Endothelial cell of umbilical vein (primary cell): ENCODE data around the gene HMGB3. TPM values are rescaled to one million over a fixed set of nuclear protein-coding genes. Genes with fewer than 3 reads are reported as not detected.

Source experiments
- BruUV-seq: library from RNA; stranded (reverse); fragments of 400-500 nt; replicated peaks from 2 replicates; lab custom pipeline; 2021; lab: Mats Ljungman, UMichigan
- CTCF ChIA-PET: fragments of 300-600, 350-600 bp; sonication (Branson Sonifier 250); formaldehyde crosslinking; loops from one replicate; lab custom pipeline; 2021; ENCODE audit warnings: antibody characterized with exemption, inconsistent platforms; lab: Charles Lee
- POLR2A ChIA-PET: fragments of 300-600, 350-600 bp; sonication (Branson Sonifier 250); formaldehyde crosslinking; loops from one replicate; lab custom pipeline; 2021; ENCODE audit warnings: antibody characterized with exemption, inconsistent platforms; lab: Charles Lee
- DNase-seq: peaks from one replicate; pipeline ENCODE4 v3.0.0-alpha.2; 2011; ENCODE audit warnings: low read depth, low spot score
- FAIRE-seq: peaks from 2 replicates; lab custom pipeline; 2011; peaks lifted over from hg19 to GRCh38; lab: Jason Lieb, UNC
- H2AFZ ChIP-seq: 2 replicates; pipeline ENCODE4 v1.6.0; 2012; ENCODE audit warnings: low read depth, low read length, control low read depth, inconsistent platforms
- H3K27ac ChIP-seq: 2 replicates; pipeline ENCODE4 v1.5.1; 2011; ENCODE audit warnings: low read depth, mild to moderate bottlenecking, control low read depth, low read length, moderate library complexity; ENCODE audit not compliant: insufficient read depth
- H3K27me3 ChIP-seq, 2 experiments: 2 replicates each; pipeline versions ENCODE4 v1.6.0 to v1.6.1; 2011; ENCODE audit warnings: low read length in 2 of 2, mixed read lengths in 1 of 2; ENCODE audit not compliant: control insufficient read depth in 2 of 2, insufficient read depth in 2 of 2
- H3K36me3 ChIP-seq, 2 experiments: 2 replicates in 1 of 2; 3 replicates in 1 of 2; pipeline ENCODE4 v1.5.1; 2011; ENCODE audit warnings: low read length in 2 of 2, mild to moderate bottlenecking in 1 of 2, moderate library complexity in 1 of 2; ENCODE audit not compliant: control insufficient read depth in 2 of 2, insufficient read depth in 2 of 2; ENCODE audit errors: extremely low read depth in 1 of 2
- H3K4me1 ChIP-seq: 3 replicates; pipeline ENCODE4 v1.5.1; 2011; ENCODE audit warnings: mild to moderate bottlenecking, low read length; ENCODE audit not compliant: control insufficient read depth, insufficient read depth; ENCODE audit errors: extremely low read depth
- H3K4me2 ChIP-seq: 2 replicates; pipeline ENCODE4 v1.6.1; 2011; ENCODE audit warnings: low read length, control low read depth, mixed read lengths; ENCODE audit not compliant: insufficient read depth
- H3K4me3 ChIP-seq, 3 experiments: fragments of 200-600 bp in 1 of 3; sonication (generic), shearing (Covaris generic) in 1 of 3; replicated peaks in 1 of 3; 2 replicates each; pipeline ENCODE4 v1.5.1; 2011 to 2016; ENCODE audit warnings: control low read depth in 3 of 3, low read length in 3 of 3, mild to moderate bottlenecking in 2 of 3, inconsistent platforms in 1 of 3, low read depth in 1 of 3, moderate library complexity in 1 of 3; ENCODE audit not compliant: insufficient read depth in 1 of 3
- H3K79me2 ChIP-seq: 2 replicates; pipeline ENCODE4 v1.6.0; 2012; ENCODE audit warnings: low read length, inconsistent platforms; ENCODE audit not compliant: control insufficient read depth, insufficient read depth
- H3K9ac ChIP-seq: replicated peaks from 2 replicates; pipeline ENCODE3; 2011; ENCODE audit warnings: low read length, control low read depth; ENCODE audit not compliant: insufficient read depth; ENCODE audit errors: extremely low read depth
- H3K9me1 ChIP-seq: replicated peaks from 3 replicates; pipeline ENCODE4 v1.6.0; 2011; ENCODE audit warnings: mild to moderate bottlenecking, low read length; ENCODE audit not compliant: control insufficient read depth, insufficient read depth; ENCODE audit errors: extremely low read depth
- H3K9me3 ChIP-seq: replicated peaks from 2 replicates; pipeline ENCODE4 v1.5.1; 2012; ENCODE audit warnings: low read length, inconsistent platforms; ENCODE audit not compliant: control insufficient read depth, insufficient read depth
- H4K20me1 ChIP-seq: replicated peaks from 2 replicates; pipeline ENCODE3; 2011; ENCODE audit warnings: mild to moderate bottlenecking, low read length; ENCODE audit not compliant: control insufficient read depth, insufficient read depth; ENCODE audit errors: extremely low read depth
- CTCF ChIP-seq, 2 donors: IDR thresholded peaks; 1 replicate in 1 of 2; 2 replicates in 1 of 2; pipeline ENCODE4 v1.5.1; 2011; ENCODE audit warnings: low read length in 2 of 2, mild to moderate bottlenecking in 2 of 2, moderate library complexity in 2 of 2, control low read depth in 1 of 2, inconsistent platforms in 1 of 2, low read depth in 1 of 2; ENCODE audit not compliant: insufficient read depth in 1 of 2; ENCODE audit errors: extremely low read depth in 1 of 2
- EZH2 ChIP-seq: IDR thresholded peaks from 2 replicates; pipeline ENCODE4 v1.6.1; 2012; ENCODE audit warnings: borderline replicate concordance, low read depth, mild to moderate bottlenecking, moderate library complexity, low read length, inconsistent platforms; ENCODE audit not compliant: severe bottlenecking
- FOS ChIP-seq: IDR thresholded peaks from 2 replicates; pipeline ENCODE4 v1.6.1; 2011; ENCODE audit warnings: mild to moderate bottlenecking, low read length, moderate library complexity, borderline replicate concordance; ENCODE audit not compliant: insufficient read depth
- GATA2 ChIP-seq: IDR thresholded peaks from 2 replicates; pipeline ENCODE4 v1.7.0; 2011; ENCODE audit warnings: low read depth, mild to moderate bottlenecking, moderate library complexity, mixed read lengths, low read length; ENCODE audit not compliant: insufficient read length, insufficient read depth
- JUN ChIP-seq: IDR thresholded peaks from 2 replicates; pipeline ENCODE4 v1.6.1; 2011; ENCODE audit warnings: borderline replicate concordance, low read depth; ENCODE audit not compliant: insufficient read length, insufficient read depth
- MAX ChIP-seq: IDR thresholded peaks from 2 replicates; pipeline ENCODE4 v1.6.1; 2011; ENCODE audit not compliant: insufficient read depth, insufficient read length
- MYC ChIP-seq: IDR thresholded peaks from one replicate; pipeline ENCODE4 v1.6.1; 2011; ENCODE audit warnings: mild to moderate bottlenecking, low read depth, low read length
- POLR2A ChIP-seq: IDR thresholded peaks from 2 replicates; pipeline ENCODE4 v1.6.1; 2012; ENCODE audit warnings: low read depth, mild to moderate bottlenecking, control low read depth, low read length
- POLR2AphosphoS5 ChIP-seq: IDR thresholded peaks from 2 replicates; pipeline ENCODE4 v1.6.1; 2012; ENCODE audit warnings: low read depth, mild to moderate bottlenecking, control low read depth, low read length, moderate library complexity; ENCODE audit not compliant: insufficient read depth
- dilution Hi-C: fragments of 300-500 bp; cut with MboI; formaldehyde crosslinking; loops from one replicate; pipeline ENCODE4 v1.15.0; 2019; ENCODE audit warnings: low sequenced_read_pairs; ENCODE audit not compliant: extremely low pct_ligation_motif_present
- intact Hi-C: fragments of 100-400 bp; cut with micrococcal nuclease; formaldehyde crosslinking; loops from one replicate; pipeline ENCODE4 v1.10.0; 2022
- polyA plus RNA-seq, 4 experiments: library from polyadenylated mRNA; depleted of rRNA in 3 of 4; stranded (reverse) in 3 of 4; unstranded in 1 of 4; fragments of >200 nt; gene quantifications; 2 replicates each; pipeline versions ENCODE4 v1.2.1 to v1.2.3, GENCODE V29; 2011 to 2012; ENCODE audit warnings: missing spikeins in 1 of 4
- total RNA-seq: library from RNA; stranded (reverse); gene quantifications from 2 replicates; pipeline ENCODE4 v1.2.3, GENCODE V29; 2021

HMGB3 gene
- total and polyA plus RNA-seq, 2 donors (not counting 3 experiments of a cell fraction or from before 2014, with no cell fraction given): 13.7 to 124 TPM

GRCh38 chrX:150967786-150968185 is 15.3 kb upstream of the HMGB3 start:
- no peak overlapping the region for H2AFZ ChIP-seq
- H3K9ac ChIP-seq: no peak overlapping the region
- CTCF ChIA-PET: no interaction called here
- no peak overlapping the region for H3K4me2 ChIP-seq
- no peak for TF ChIP-seq GATA2
- dilution Hi-C loops (no loop called here), intact Hi-C loops (no loop called here)
- no peak overlapping the region for H3K4me3 ChIP-seq
- H3K27ac ChIP-seq: no peak overlapping the region
- no peaks in the 10 kb centered on the region for H3K9me3 ChIP-seq
- POLR2A ChIA-PET: no interaction called here
- no peak for FAIRE-seq
- no peaks in the 10 kb centered on the region for H3K9me1 ChIP-seq
- BruUV-seq: no TSS peak
- H3K79me2 ChIP-seq: no peaks in the 10 kb centered on the region
- H3K4me1 ChIP-seq: no peaks in the 10 kb centered on the region
- no peaks in the 10 kb centered on the region for H3K36me3 ChIP-seq
- no peaks in the 10 kb centered on the region for H4K20me1 ChIP-seq
- DNase-seq: no peak
- peaks cover 0 to 1% of the 10 kb centered on the region in 2 experiments for H3K27me3 ChIP-seq

- dilution Hi-C loops (no loop called here), intact Hi-C loops (no loop called here)
- Histone ChIP-seq H4K20me1 (no peaks in the 10 kb centered on the region), H3K4me1 (no peaks in the 10 kb centered on the region), H3K79me2 (no peaks in the 10 kb centered on the region), H2AFZ (no peak overlapping the region), H3K9me3 (no peaks in the 10 kb centered on the region), H3K4me2 (no peak overlapping the region), H3K27ac (no peak overlapping the region), H3K9me1 (no peaks in the 10 kb centered on the region), H3K4me3 (no peak overlapping the region), H3K36me3 (no peaks in the 10 kb centered on the region), H3K27me3 (peaks cover 0 to 1% of the 10 kb centered on the region in 2 experiments), H3K9ac (no peak overlapping the region)
- POLR2A ChIA-PET: no interaction called here
- TF ChIP-seq MAX (no peak), FOS (no peak), GATA2 (no peak), POLR2A (no peak), MYC (no peak), EZH2 (no peak), CTCF (IDR thresholded peaks at IDR 0.05; ENCODE audit: extremely low read depth in 1 of 2, insufficient read depth in 1 of 2, low read depth in 1 of 2, low read length in 2 of 2) (no peak), JUN (no peak), POLR2AphosphoS5 (no peak)
- FAIRE-seq (no peak), DNase-seq (no peak)
- no TSS peak for BruUV-seq
- CTCF ChIA-PET: no interaction called here
These were observed 14.0 kb upstream of the HMGB3 start for GRCh38 chrX:150968862-150969720.
